Common myeloid progenitor, CD34-positive (primary cell): ENCODE data around the gene PRKAG1.
A peak's percentile ranks its signal among the peaks of the same experiment; 100 is the strongest.

ENCODE experiments used
- CTCF ChIA-PET: fragments of 350-600 bp; sonication (Branson Sonifier 250); formaldehyde crosslinking; loops from one replicate; lab custom pipeline; 2021; ENCODE audit warnings: antibody characterized with exemption; lab: Charles Lee
- POLR2A ChIA-PET: fragments of 350-600 bp; sonication (Branson Sonifier 250); formaldehyde crosslinking; loops from one replicate; lab custom pipeline; 2021; ENCODE audit warnings: antibody characterized with exemption; lab: Charles Lee
- DNase-seq, 3 donors: peaks; one replicate each; pipeline versions ENCODE4 v3.0.0 to v3.0.0-alpha.2; 2013
- H3K27ac ChIP-seq, 2 experiments: 1 replicate in 1 of 2; 2 replicates in 1 of 2; pipeline ENCODE4 v1.7.0; 2013; ENCODE audit warnings: inconsistent platforms in 2 of 2, low read length in 2 of 2, mild to moderate bottlenecking in 2 of 2, low read depth in 1 of 2, moderate library complexity in 1 of 2; ENCODE audit not compliant: severe bottlenecking in 2 of 2, insufficient read depth in 1 of 2, poor library complexity in 1 of 2
- H3K27me3 ChIP-seq, 5 experiments: replicated peaks in 2 of 5; 1 replicate in 3 of 5; 2 replicates in 2 of 5; pipeline versions ENCODE4 v1.6.1 to v1.7.0; 2013; ENCODE audit warnings: low read length in 4 of 5, mild to moderate bottlenecking in 2 of 5, moderate library complexity in 2 of 5, inconsistent platforms in 1 of 5; ENCODE audit not compliant: insufficient read depth in 5 of 5, control insufficient read depth in 4 of 5
- H3K36me3 ChIP-seq, 4 experiments: 1 replicate in 2 of 4; 2 replicates in 2 of 4; pipeline versions ENCODE4 v1.6.1 to v1.7.0; 2013; ENCODE audit warnings: low read length in 3 of 4, control low read depth in 1 of 4, mild to moderate bottlenecking in 1 of 4; ENCODE audit not compliant: control insufficient read depth in 4 of 4, insufficient read depth in 4 of 4
- H3K4me1 ChIP-seq, 4 experiments: 1 replicate in 3 of 4; 2 replicates in 1 of 4; pipeline versions ENCODE4 v1.6.1 to v1.7.1; 2013; ENCODE audit warnings: low read length in 3 of 4, mild to moderate bottlenecking in 3 of 4, control low read depth in 1 of 4, inconsistent platforms in 1 of 4, moderate library complexity in 1 of 4; ENCODE audit not compliant: control insufficient read depth in 4 of 4, insufficient read depth in 4 of 4; ENCODE audit errors: control extremely low read depth in 1 of 4
- H3K4me3 ChIP-seq, 7 experiments: 1 replicate in 4 of 7; 2 replicates in 3 of 7; pipeline versions ENCODE4 v1.5.1 to v1.7.0; 2013; ENCODE audit warnings: mild to moderate bottlenecking in 7 of 7, low read length in 6 of 7, moderate library complexity in 6 of 7, inconsistent platforms in 2 of 7, low read depth in 2 of 7, control low read depth in 1 of 7; ENCODE audit not compliant: insufficient read depth in 4 of 7, control insufficient read depth in 1 of 7; ENCODE audit errors: extremely low read depth in 1 of 7
- H3K9me3 ChIP-seq, 5 experiments: 1 replicate in 4 of 5; 2 replicates in 1 of 5; pipeline versions ENCODE4 v1.6.1 to v1.7.1; 2013; ENCODE audit warnings: low read length in 4 of 5, mild to moderate bottlenecking in 2 of 5, inconsistent platforms in 1 of 5, low read depth in 1 of 5, moderate library complexity in 1 of 5; ENCODE audit not compliant: control insufficient read depth in 4 of 5, insufficient read depth in 2 of 5; ENCODE audit errors: control extremely low read depth in 1 of 5
- WGBS: methylation state at CpG from one replicate; pipeline ENCODE4 v1.1.5; 2013; ENCODE audit not compliant: insufficient coverage; 5-methylcytosine and 5-hydroxymethylcytosine counted together

Gene PRKAG1

GRCh38 chr12:48999371-49000131 lies 19.0 kb downstream of the PRKAG1 start, which contains the start of gene DDN:
Gene DDN, minus strand, starts transcription at chr12:48999375. Its CDS starts 88 bp downstream, at chr12:48999287.
- CTCF ChIA-PET, result interaction anchor here (0.9 to 75.7 kb wide), 10 partner anchors 10 to 109 kb away, joined by 3 to 1637 read pairs (median 28); partner anchors contain the start of genes ARF3, FKBP11, PRKAG1 and WNT1
- peaks cover 2 to 44% (median 39%) of the 10 kb centered on the region in 4 experiments for H3K4me1 ChIP-seq
- H3K4me3 ChIP-seq, result peak within 1 kb of the TSS; percentile 12 to 74 (median 57)
- H3K9me3 ChIP-seq, result no peaks in the 10 kb centered on the region
- H3K36me3 ChIP-seq, result peaks cover 7 to 36% (median 25%) of the 10 kb centered on the region in 4 experiments
- WGBS, result 5% methylated on average over 27 of the region's 30 CpGs
- H3K27me3 ChIP-seq, result peaks cover 0 to 68% (median 19%) of the 10 kb centered on the region in 5 experiments
- DNase-seq, result peak in 2 of 3 donors; percentile 77 to 80
- H3K27ac ChIP-seq, result no peak within 1 kb of the TSS
- POLR2A ChIA-PET, result interaction anchor here (1.1 to 7.7 kb wide), 2 partner anchors 15 to 19 kb away, joined by 3 to 104 read pairs; partner anchors contain the start of gene PRKAG1

GRCh38 chr12:48998497-48999353 lies 19.9 kb downstream of the PRKAG1 start:
- no peaks in the 10 kb centered on the region for H3K9me3 ChIP-seq
- H3K27me3 ChIP-seq, result peaks cover 0 to 76% (median 26%) of the 10 kb centered on the region in 5 experiments
- H3K27ac ChIP-seq, result no peak overlapping the region
- H3K4me3 ChIP-seq, result peak overlapping the region; percentile 12 to 74 (median 35)
- ChIA-PET POLR2A (interaction anchor here (0.6 to 7.7 kb wide), 6 partner anchors 17 to 395 kb away, joined by 3 to 104 read pairs (median 3); partner anchors contain the start of genes PRKAG1 and WNT1), CTCF (interaction anchor here (0.9 to 75.7 kb wide), 11 partner anchors 10 to 146 kb away, joined by 3 to 1637 read pairs (median 11); partner anchors contain the start of genes ARF3, DDX23, FKBP11 and PRKAG1)
- DNase-seq, result peak in 2 of 3 donors; percentile 42 to 48
- peaks cover 7 to 29% (median 22%) of the 10 kb centered on the region in 4 experiments for H3K36me3 ChIP-seq
- peaks cover 2 to 44% (median 39%) of the 10 kb centered on the region in 4 experiments for H3K4me1 ChIP-seq
- WGBS, result 0% methylated on average over 22 of the region's 48 CpGs

DNA sequence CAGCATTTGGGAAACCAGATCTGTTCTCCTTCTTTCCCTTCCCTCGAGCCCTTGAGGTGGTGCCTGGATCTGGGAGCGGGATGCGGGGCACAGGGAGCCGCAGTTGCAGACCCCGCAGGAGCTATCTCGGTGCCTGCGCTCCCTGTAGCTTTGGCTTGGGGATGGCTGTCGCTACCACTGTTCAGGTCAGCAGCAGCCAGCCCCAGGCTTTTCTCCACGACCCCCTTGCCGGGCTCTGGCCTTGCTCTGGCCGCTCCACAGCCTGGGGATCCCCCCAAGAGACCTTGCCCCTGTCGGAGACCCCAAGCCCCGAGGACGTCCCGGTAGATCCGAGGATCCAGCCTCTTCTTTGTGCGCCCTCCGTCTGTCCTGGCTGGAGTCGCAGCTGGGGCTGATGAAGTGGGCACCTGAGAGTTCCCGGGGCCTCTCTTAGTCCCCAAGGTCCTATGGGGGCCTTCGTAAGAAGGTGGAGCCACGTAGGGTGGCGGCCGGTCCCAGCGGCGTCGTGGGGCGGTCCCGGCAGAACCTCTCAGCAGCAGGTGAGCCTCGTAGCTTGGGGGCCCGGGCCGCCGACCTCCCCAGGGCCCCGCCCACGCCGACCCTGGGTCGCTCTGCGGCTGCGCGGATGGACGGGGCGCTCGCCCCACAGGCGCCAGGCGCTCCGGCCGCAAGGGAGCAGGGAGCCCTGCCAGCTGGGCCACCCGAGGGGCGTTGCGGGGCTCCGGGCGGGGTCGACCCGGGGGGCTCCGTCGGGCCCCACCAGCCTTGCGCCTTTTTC lies 20.7 kb downstream of the PRKAG1 start:
- Histone ChIP-seq H3K27ac (no peak overlapping the region), H3K4me1 (peaks cover 2 to 44% (median 39%) of the 10 kb centered on the region in 4 experiments), H3K9me3 (no peaks in the 10 kb centered on the region), H3K36me3 (peaks cover 5 to 21% (median 15%) of the 10 kb centered on the region in 4 experiments), H3K4me3 (peak overlapping the region; percentile 19 to 74 (median 41)), H3K27me3 (peaks cover under 1 to 84% (median 29%) of the 10 kb centered on the region in 5 experiments)
- peak in 1 of 3 donors; percentile 22 for DNase-seq
- ChIA-PET CTCF (interaction anchor here (1.0 to 75.7 kb wide), 18 partner anchors 9 to 145 kb away, joined by 3 to 1637 read pairs (median 8); partner anchors contain the start of genes ARF3, DDX23, FKBP11 and PRKAG1), POLR2A (interaction anchor here (0.7 to 7.7 kb wide), 9 partner anchors 10 to 50 kb away, joined by 3 to 104 read pairs (median 3); partner anchors contain the start of genes PRKAG1 and WNT1)
- WGBS, result 2% methylated on average over 48 of the region's 57 CpGs

DNA sequence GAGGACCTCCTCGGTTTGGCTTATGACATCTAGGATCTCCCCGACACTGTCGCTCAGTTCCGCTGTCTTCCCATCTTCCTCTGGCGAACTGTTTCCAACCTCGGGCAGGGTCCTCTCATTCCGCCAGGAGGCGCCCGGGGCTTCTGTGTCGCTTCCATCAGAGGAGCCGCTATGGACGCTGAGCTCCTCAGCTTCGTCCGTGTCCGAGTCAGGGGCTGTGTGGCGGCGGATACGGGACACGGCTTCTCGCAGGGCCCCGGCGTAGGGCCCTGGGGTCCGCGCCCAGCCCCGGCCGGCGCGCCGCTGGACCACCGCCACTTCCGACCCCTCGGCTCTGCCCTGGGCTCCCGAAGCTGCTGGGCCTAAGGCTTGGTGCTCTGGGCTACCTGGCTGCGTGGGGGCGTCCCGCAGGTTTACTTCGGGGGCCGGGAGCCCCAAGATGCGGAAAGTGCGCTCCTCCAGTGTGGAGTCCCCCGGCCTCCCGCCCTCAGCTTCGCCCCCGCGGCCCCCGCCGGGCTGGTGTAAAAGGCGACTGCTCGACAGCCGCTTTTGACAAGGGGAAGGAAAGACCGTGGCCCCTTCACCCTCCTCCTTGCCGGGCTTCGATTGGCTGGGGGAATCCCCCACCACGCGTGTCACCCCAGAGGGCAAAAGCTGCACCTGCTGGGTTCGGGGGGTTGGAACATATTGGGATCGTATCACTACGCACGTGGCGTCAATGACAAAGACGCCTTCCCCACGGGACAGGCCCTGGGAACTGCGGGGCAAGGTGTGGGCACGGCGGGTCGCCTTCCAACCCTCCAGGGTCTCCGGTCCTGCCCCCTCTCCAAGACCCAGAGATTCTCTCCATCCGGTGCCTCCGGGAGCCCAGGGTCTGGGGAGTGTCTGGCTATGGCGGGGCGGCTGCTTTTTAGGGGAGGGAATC lies 21.5 kb downstream of the PRKAG1 start:
- Histone ChIP-seq H3K4me1 (peaks cover 2 to 44% (median 39%) of the 10 kb centered on the region in 4 experiments), H3K27me3 (peaks cover 3 to 87% (median 29%) of the 10 kb centered on the region in 5 experiments), H3K36me3 (peaks cover 0 to 12% (median 7%) of the 10 kb centered on the region in 4 experiments), H3K4me3 (peak overlapping the region; percentile 41 to 74 (median 53)), H3K9me3 (no peaks in the 10 kb centered on the region), H3K27ac (no peak overlapping the region)
- ChIA-PET POLR2A (interaction anchor here (0.7 to 7.7 kb wide), 9 partner anchors 9 to 46 kb away, joined by 3 to 104 read pairs (median 4); partner anchors contain the start of genes ARF3, PRKAG1 and WNT1), CTCF (interaction anchor here (0.7 to 75.7 kb wide), 23 partner anchors 8 to 144 kb away, joined by 3 to 1637 read pairs (median 5); partner anchors contain the start of genes ARF3, DDX23, FKBP11 and PRKAG1)
- WGBS, result 2% methylated on average over 68 of the region's 71 CpGs
- DNase-seq, result peak; percentile 65 to 85 (median 82)

GRCh38 chr12:48995086-48995879 lies 23.3 kb downstream of the PRKAG1 start:
- Histone ChIP-seq H3K4me1 (peaks cover 2 to 41% (median 39%) of the 10 kb centered on the region in 4 experiments), H3K36me3 (no peaks in the 10 kb centered on the region), H3K27me3 (peaks cover 5 to 81% (median 32%) of the 10 kb centered on the region in 5 experiments), H3K9me3 (no peaks in the 10 kb centered on the region), H3K4me3 (peak overlapping the region in 2 of 7 experiments; percentile 25 to 40), H3K27ac (no peak overlapping the region)
- ChIA-PET POLR2A (interaction anchor here (7.7 kb wide), 1 partner anchor 23 kb away, joined by 104 read pairs; the partner anchor contains the start of gene PRKAG1), CTCF (interaction anchor here (0.6 to 75.7 kb wide), 14 partner anchors 9 to 142 kb away, joined by 3 to 1637 read pairs (median 8); partner anchors contain the start of genes ARF3, FKBP11, PRKAG1 and WNT1)
- DNase-seq, result peak in 2 of 3 donors; percentile 41 to 55
- 2% methylated on average over 26 of the region's 32 CpGs for WGBS
